SK-N-SH (cell line): ENCODE data around the gene ZSWIM8. TPM values are rescaled to one million over a fixed set of nuclear protein-coding genes. Genes with fewer than 3 reads are reported as not detected.

ENCODE experiments used
- CTCF ChIA-PET: fragments of 300-600, 350-600 bp; formaldehyde crosslinking; extraction: SDS; loops from one replicate; lab custom pipeline; 2021; lab: Yijun Ruan, JAX
- POLR2A ChIA-PET: fragments of 350-600 bp; sonication (Branson Sonifier 250); formaldehyde crosslinking; extraction: SDS; loops from one replicate; lab custom pipeline; 2020; ENCODE audit warnings: antibody characterized with exemption, inconsistent platforms; lab: Yijun Ruan, JAX
- DNase-seq: peaks from one replicate; pipeline ENCODE4 v3.0.0; 2012
- H2AFZ ChIP-seq: fragments of 200-600 bp; sonication (generic); 2 replicates; pipeline ENCODE4 v1.8.1; 2016; ENCODE audit warnings: antibody characterized with exemption, mild to moderate bottlenecking, low read depth
- H3F3A ChIP-seq: fragments of 200-600 bp; sonication (generic); replicated peaks from 2 replicates; pipeline ENCODE3; 2016; ENCODE audit warnings: antibody characterized with exemption, mild to moderate bottlenecking; ENCODE audit not compliant: insufficient read depth
- H3K27ac ChIP-seq, 2 experiments: fragments of 200-500 bp in 1 of 2; fragments of 200-600 bp in 1 of 2; sonication (Bioruptor generic) in 1 of 2; sonication (generic), shearing (Covaris generic) in 1 of 2; 2 replicates each; pipeline versions ENCODE4 v1.5.1 to v1.6.1; 2014 to 2016; ENCODE audit warnings: low read depth in 2 of 2, inconsistent platforms in 1 of 2, low read length in 1 of 2, mild to moderate bottlenecking in 1 of 2, mixed read lengths in 1 of 2
- H3K27me3 ChIP-seq: fragments of 200-600 bp; sonication (generic), shearing (Covaris generic); 2 replicates; pipeline ENCODE4 v1.6.1; 2016; ENCODE audit warnings: mixed run types; ENCODE audit not compliant: insufficient read depth
- H3K36me3 ChIP-seq, 2 experiments: fragments of 200-500 bp in 1 of 2; fragments of 200-600 bp in 1 of 2; sonication (Bioruptor generic) in 1 of 2; sonication (generic) in 1 of 2; replicated peaks in 1 of 2; 2 replicates each; pipeline versions ENCODE3 to v1.5.1; 2014 to 2016; ENCODE audit warnings: low read length in 1 of 2, mild to moderate bottlenecking in 1 of 2; ENCODE audit not compliant: insufficient read depth in 2 of 2, control insufficient read depth in 1 of 2
- H3K4me1 ChIP-seq, 2 experiments: fragments of 200-500 bp in 1 of 2; fragments of 200-600 bp in 1 of 2; sonication (Bioruptor generic) in 1 of 2; sonication (generic), shearing (Covaris generic) in 1 of 2; 2 replicates each; pipeline versions ENCODE4 v1.5.1 to v1.6.1; 2014 to 2016; ENCODE audit warnings: low read depth in 1 of 2, low read length in 1 of 2, mixed run types in 1 of 2; ENCODE audit not compliant: insufficient read depth in 2 of 2, control insufficient read depth in 1 of 2
- H3K4me2 ChIP-seq: fragments of 200-600 bp; sonication (generic), shearing (Covaris generic); 2 replicates; pipeline ENCODE4 v1.6.1; 2017; ENCODE audit warnings: mixed run types
- H3K4me3 ChIP-seq, 2 experiments: fragments of 200-500 bp in 1 of 2; fragments of 200-600 bp in 1 of 2; sonication (Bioruptor generic) in 1 of 2; sonication (generic), shearing (Covaris generic) in 1 of 2; 2 replicates each; pipeline versions ENCODE4 v1.5.1 to v1.8.1; 2014 to 2016; ENCODE audit warnings: low read depth in 2 of 2, inconsistent platforms in 1 of 2, low read length in 1 of 2, mild to moderate bottlenecking in 1 of 2, mixed read lengths in 1 of 2, moderate library complexity in 1 of 2
- H3K79me2 ChIP-seq: fragments of 200-600 bp; sonication (generic); 2 replicates; pipeline ENCODE4 v1.8.1; 2017; ENCODE audit warnings: mild to moderate bottlenecking; ENCODE audit not compliant: insufficient read depth
- H3K9ac ChIP-seq: fragments of 200-600 bp; sonication (generic); 2 replicates; pipeline ENCODE4 v1.6.1; 2017; ENCODE audit warnings: mixed run types
- H3K9me2 ChIP-seq: fragments of 200-600 bp; sonication (generic); 2 replicates; pipeline ENCODE4 v1.6.1; 2017; ENCODE audit warnings: mixed run types
- H3K9me3 ChIP-seq: fragments of 200-600 bp; sonication (generic); 2 replicates; pipeline ENCODE4 v1.6.1; 2017; ENCODE audit warnings: mixed run types, mild to moderate bottlenecking, moderate library complexity
- H4K20me1 ChIP-seq: fragments of 200-600 bp; sonication (generic); 2 replicates; pipeline ENCODE4 v1.6.1; 2017; ENCODE audit warnings: mild to moderate bottlenecking, mixed run types; ENCODE audit not compliant: insufficient read depth
- CHD2 ChIP-seq: fragments of 150-350 bp; IDR thresholded peaks from 2 replicates; pipeline ENCODE4 v1.6.1; 2018; ENCODE audit warnings: low read length; ENCODE audit not compliant: partially characterized antibody
- EP300 ChIP-seq, 2 experiments: IDR thresholded peaks; 2 replicates each; pipeline versions ENCODE4 v1.4.0 to v1.6.1; 2012; ENCODE audit warnings: borderline replicate concordance in 1 of 2, low read depth in 1 of 2, low read length in 1 of 2
- EZH2phosphoT487 ChIP-seq: fragments of 200-600 bp; sonication (generic); IDR thresholded peaks from 2 replicates; pipeline ENCODE4 v1.6.1; 2017; ENCODE audit warnings: low read depth, mixed run types, mild to moderate bottlenecking, antibody characterized with exemption, moderate library complexity, borderline replicate concordance
- FOSL2 ChIP-seq: IDR thresholded peaks from 2 replicates; pipeline ENCODE4 v1.4.0; 2012; ENCODE audit warnings: low read depth, mild to moderate bottlenecking, moderate library complexity, borderline replicate concordance
- FOXJ3 ChIP-seq: sonication (generic); formaldehyde crosslinking; IDR thresholded peaks from 2 replicates; pipeline ENCODE4 v1.5.1; 2020; ENCODE audit warnings: mild to moderate bottlenecking, missing genetic modification reagents
- FOXM1 ChIP-seq: IDR thresholded peaks from 2 replicates; pipeline ENCODE4 v1.4.0; 2012; ENCODE audit warnings: low read depth, mild to moderate bottlenecking
- GABPA ChIP-seq: IDR thresholded peaks from 2 replicates; pipeline ENCODE4 v1.4.0; 2012; ENCODE audit warnings: low read depth, mild to moderate bottlenecking
- JUND ChIP-seq: IDR thresholded peaks from 2 replicates; pipeline ENCODE4 v1.4.0; 2012
- NRF1 ChIP-seq: IDR thresholded peaks from 2 replicates; pipeline ENCODE4 v1.6.1; 2012; ENCODE audit warnings: low read depth, mild to moderate bottlenecking, low read length
- RCOR1 ChIP-seq: fragments of 150-350 bp; IDR thresholded peaks from 2 replicates; pipeline ENCODE4 v1.6.1; 2017; ENCODE audit warnings: antibody characterized with exemption, low read length
- RXRA ChIP-seq: IDR thresholded peaks from 2 replicates; pipeline ENCODE4 v1.4.0; 2012; ENCODE audit warnings: low read depth, mild to moderate bottlenecking, borderline replicate concordance
- SIN3A ChIP-seq: IDR thresholded peaks from 2 replicates; pipeline ENCODE4 v1.6.1; 2012; ENCODE audit warnings: low read depth, mild to moderate bottlenecking, low read length, moderate library complexity, borderline replicate concordance
- TAF1 ChIP-seq: IDR thresholded peaks from 2 replicates; pipeline ENCODE4 v1.6.1; 2012; ENCODE audit warnings: low read depth, mild to moderate bottlenecking, low read length, moderate library complexity, borderline replicate concordance
- TCF12 ChIP-seq: IDR thresholded peaks from 2 replicates; pipeline ENCODE4 v1.4.0; 2012
- WGBS: methylation state at CpG from one replicate; pipeline ENCODE4 v1.1.6; 2017; ENCODE audit warnings: low lambda C conversion rate; 5-methylcytosine and 5-hydroxymethylcytosine counted together
- polyA plus RNA-seq, 3 experiments: library from polyadenylated mRNA; depleted of rRNA; stranded (reverse); fragments of >200 nt; gene quantifications; 2 replicates each; pipeline ENCODE4 v1.2.3, GENCODE V29; 2012
- TF ChIP-seq, protein P1 (sequence below): IDR thresholded peaks from 2 replicates; pipeline ENCODE4 v1.4.0; 2012; ENCODE audit warnings: low read depth
- TF ChIP-seq, protein P2 (sequence below): fragments of 150-350 bp; IDR thresholded peaks from 2 replicates; pipeline ENCODE4 v1.6.1; 2016; ENCODE audit warnings: mild to moderate bottlenecking, low read depth, low read length
- TF ChIP-seq, protein P3 (sequence below): IDR thresholded peaks from 2 replicates; pipeline ENCODE4 v1.4.0; 2012; ENCODE audit warnings: low read depth, borderline replicate concordance
- TF ChIP-seq, protein P4 (sequence below): IDR thresholded peaks from 2 replicates; pipeline ENCODE4 v1.6.1; 2012; ENCODE audit warnings: mild to moderate bottlenecking, low read depth, low read length, moderate library complexity
- TF ChIP-seq, protein P5 (sequence below): IDR thresholded peaks from 2 replicates; pipeline ENCODE4; 2012

ZSWIM8 gene
- polyA plus RNA-seq, 1 of the 3 experiments (the other 2 are of a cell fraction): 97.3 TPM

DNA sequence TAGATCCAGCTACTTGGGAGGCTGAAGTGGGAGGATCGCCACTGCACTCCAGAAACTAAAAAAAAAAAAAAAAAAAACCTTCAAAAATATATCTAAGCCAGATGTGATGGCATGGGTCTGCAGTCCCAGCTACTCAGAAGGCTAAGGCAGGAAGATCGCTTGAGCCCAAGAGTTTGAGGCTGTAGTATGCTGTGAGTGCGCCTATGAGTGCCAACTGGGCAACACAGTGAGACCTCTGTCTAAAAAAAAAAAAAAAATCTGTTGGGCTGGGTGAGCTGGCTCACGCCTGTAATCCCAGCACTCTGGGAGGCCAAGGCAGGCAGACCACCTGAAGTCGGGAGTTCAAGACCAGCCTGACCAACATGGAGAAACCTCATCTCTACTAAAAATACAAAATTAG lies 6.4 kb upstream of the ZSWIM8 start:
- Histone ChIP-seq H3K9me3 (no peaks in the 10 kb centered on the region), H3K4me3 (no peak overlapping the region), H3K4me2 (no peak overlapping the region), H3K9me2 (no peaks in the 10 kb centered on the region), H3K9ac (no peak overlapping the region), H2AFZ (no peak overlapping the region), H3K79me2 (peaks cover 95% of the 10 kb centered on the region), H3K27ac (no peak overlapping the region), H4K20me1 (peaks cover 8% of the 10 kb centered on the region; the same call in 1 of the 2 replicates), H3K36me3 (peaks cover 18 to 32% of the 10 kb centered on the region in 2 experiments), H3K27me3 (no peaks in the 10 kb centered on the region), H3K4me1 (peaks cover 12 to 21% of the 10 kb centered on the region in 2 experiments; a peak in 3 of 4 replicates), H3F3A (peaks cover 13% of the 10 kb centered on the region)
- ChIA-PET POLR2A (no interaction called here), CTCF (interaction anchor here (0.6 to 1.3 kb wide), 2 partner anchors 9 to 416 kb away, joined by 3 read pairs; no protein-coding TSS in a partner anchor)
- TF ChIP-seq, protein P1, sequence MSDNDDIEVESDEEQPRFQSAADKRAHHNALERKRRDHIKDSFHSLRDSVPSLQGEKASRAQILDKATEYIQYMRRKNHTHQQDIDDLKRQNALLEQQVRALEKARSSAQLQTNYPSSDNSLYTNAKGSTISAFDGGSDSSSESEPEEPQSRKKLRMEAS: no peak
- TF ChIP-seq, protein P2, sequence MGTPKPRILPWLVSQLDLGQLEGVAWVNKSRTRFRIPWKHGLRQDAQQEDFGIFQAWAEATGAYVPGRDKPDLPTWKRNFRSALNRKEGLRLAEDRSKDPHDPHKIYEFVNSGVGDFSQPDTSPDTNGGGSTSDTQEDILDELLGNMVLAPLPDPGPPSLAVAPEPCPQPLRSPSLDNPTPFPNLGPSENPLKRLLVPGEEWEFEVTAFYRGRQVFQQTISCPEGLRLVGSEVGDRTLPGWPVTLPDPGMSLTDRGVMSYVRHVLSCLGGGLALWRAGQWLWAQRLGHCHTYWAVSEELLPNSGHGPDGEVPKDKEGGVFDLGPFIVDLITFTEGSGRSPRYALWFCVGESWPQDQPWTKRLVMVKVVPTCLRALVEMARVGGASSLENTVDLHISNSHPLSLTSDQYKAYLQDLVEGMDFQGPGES: no peak
- TF ChIP-seq, protein P3, sequence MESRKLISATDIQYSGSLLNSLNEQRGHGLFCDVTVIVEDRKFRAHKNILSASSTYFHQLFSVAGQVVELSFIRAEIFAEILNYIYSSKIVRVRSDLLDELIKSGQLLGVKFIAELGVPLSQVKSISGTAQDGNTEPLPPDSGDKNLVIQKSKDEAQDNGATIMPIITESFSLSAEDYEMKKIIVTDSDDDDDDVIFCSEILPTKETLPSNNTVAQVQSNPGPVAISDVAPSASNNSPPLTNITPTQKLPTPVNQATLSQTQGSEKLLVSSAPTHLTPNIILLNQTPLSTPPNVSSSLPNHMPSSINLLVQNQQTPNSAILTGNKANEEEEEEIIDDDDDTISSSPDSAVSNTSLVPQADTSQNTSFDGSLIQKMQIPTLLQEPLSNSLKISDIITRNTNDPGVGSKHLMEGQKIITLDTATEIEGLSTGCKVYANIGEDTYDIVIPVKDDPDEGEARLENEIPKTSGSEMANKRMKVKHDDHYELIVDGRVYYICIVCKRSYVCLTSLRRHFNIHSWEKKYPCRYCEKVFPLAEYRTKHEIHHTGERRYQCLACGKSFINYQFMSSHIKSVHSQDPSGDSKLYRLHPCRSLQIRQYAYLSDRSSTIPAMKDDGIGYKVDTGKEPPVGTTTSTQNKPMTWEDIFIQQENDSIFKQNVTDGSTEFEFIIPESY: no peak
- no peak for TF ChIP-seq TAF1
- no peak for TF ChIP-seq EP300 (IDR thresholded peaks at IDR 0.05; ENCODE audit: borderline replicate concordance in 1 of 2, low read depth in 1 of 2, low read length in 1 of 2)
- TF ChIP-seq, protein P4, sequence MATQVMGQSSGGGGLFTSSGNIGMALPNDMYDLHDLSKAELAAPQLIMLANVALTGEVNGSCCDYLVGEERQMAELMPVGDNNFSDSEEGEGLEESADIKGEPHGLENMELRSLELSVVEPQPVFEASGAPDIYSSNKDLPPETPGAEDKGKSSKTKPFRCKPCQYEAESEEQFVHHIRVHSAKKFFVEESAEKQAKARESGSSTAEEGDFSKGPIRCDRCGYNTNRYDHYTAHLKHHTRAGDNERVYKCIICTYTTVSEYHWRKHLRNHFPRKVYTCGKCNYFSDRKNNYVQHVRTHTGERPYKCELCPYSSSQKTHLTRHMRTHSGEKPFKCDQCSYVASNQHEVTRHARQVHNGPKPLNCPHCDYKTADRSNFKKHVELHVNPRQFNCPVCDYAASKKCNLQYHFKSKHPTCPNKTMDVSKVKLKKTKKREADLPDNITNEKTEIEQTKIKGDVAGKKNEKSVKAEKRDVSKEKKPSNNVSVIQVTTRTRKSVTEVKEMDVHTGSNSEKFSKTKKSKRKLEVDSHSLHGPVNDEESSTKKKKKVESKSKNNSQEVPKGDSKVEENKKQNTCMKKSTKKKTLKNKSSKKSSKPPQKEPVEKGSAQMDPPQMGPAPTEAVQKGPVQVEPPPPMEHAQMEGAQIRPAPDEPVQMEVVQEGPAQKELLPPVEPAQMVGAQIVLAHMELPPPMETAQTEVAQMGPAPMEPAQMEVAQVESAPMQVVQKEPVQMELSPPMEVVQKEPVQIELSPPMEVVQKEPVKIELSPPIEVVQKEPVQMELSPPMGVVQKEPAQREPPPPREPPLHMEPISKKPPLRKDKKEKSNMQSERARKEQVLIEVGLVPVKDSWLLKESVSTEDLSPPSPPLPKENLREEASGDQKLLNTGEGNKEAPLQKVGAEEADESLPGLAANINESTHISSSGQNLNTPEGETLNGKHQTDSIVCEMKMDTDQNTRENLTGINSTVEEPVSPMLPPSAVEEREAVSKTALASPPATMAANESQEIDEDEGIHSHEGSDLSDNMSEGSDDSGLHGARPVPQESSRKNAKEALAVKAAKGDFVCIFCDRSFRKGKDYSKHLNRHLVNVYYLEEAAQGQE: no peak
- TF ChIP-seq JUND: no peak
- no peak for TF ChIP-seq GABPA
- TF ChIP-seq NRF1: no peak
- no peak for TF ChIP-seq TCF12
- TF ChIP-seq FOSL2: no peak
- no peak for TF ChIP-seq RCOR1
- TF ChIP-seq FOXJ3: no peak
- TF ChIP-seq, protein P5, sequence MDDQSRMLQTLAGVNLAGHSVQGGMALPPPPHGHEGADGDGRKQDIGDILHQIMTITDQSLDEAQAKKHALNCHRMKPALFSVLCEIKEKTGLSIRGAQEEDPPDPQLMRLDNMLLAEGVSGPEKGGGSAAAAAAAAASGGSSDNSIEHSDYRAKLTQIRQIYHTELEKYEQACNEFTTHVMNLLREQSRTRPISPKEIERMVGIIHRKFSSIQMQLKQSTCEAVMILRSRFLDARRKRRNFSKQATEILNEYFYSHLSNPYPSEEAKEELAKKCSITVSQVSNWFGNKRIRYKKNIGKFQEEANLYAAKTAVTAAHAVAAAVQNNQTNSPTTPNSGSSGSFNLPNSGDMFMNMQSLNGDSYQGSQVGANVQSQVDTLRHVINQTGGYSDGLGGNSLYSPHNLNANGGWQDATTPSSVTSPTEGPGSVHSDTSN: no peak
- no peak for TF ChIP-seq SIN3A
- no peak for TF ChIP-seq CHD2
- no peak for TF ChIP-seq FOXM1
- no peak for TF ChIP-seq RXRA
- no peak for TF ChIP-seq EZH2phosphoT487
- WGBS: 97% methylated on average over 5 of the region's 5 CpGs
- DNase-seq: no peak
